ENCODE data around the gene DNAAF9.

The DNAAF9 gene

DNA sequence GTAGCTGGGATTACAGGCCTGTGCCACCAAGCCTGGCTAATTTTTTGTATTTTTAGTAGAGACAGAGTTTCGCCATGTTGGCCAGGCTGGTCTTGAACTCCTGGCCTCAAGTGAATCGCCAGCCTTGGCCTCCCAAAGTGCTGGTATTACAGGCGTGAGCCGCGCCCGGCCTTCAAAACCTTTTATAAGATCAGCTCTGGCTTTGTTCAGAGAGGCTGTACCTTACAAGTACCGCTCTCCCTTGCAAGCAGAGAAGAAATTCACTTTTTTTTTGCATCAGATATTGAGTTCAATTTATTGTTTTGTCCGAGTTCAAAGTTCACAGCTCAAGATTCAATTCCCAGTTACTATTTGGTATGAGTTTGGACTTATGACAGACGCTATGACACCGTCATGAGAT is 1.9 kb upstream of the DNAAF9 start:
- DNase-seq: no peak

DNA sequence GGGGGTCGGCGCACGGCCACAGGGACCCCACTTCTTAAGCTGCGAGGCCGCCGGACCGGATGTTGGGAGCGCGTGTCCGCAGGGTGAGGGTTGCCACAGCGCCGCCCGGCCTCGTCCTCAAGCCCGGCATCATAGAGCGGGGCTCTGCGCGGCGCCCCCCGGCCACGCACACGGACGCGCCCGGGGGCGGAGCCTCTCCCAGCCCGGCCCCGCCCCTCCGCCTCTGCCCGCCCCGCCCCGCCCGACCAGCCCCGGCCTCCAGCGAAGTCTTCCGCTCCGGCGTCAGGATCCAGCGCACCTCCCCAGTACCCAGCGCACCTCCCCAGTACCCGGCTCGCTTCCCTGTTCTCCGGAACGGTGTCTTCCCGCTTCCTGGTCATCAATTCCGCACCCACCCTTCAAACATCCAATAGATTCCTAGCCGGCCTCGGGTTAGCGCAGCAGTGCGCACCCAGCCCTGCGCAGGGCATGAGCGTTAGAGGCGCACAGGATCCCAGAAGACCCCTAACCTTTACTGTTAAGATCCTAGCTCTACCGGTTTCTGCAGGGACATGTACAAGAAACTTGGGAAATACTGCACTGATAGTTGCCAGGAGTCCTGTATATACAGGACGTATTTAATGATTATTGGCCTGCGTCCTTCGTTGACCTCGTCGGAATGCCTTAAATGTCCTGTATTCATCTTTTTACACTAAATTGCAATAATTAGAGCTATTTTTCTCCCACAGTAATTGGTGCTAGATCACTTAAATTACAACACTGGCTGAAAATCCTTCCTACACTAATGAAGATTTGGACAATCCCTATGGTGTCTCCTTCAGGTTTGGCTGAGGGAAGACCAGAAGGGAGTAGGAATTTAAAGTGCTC is 535 bp upstream of the DNAAF9 start:
- DNase-seq: peak; percentile 61 to 76

DNA sequence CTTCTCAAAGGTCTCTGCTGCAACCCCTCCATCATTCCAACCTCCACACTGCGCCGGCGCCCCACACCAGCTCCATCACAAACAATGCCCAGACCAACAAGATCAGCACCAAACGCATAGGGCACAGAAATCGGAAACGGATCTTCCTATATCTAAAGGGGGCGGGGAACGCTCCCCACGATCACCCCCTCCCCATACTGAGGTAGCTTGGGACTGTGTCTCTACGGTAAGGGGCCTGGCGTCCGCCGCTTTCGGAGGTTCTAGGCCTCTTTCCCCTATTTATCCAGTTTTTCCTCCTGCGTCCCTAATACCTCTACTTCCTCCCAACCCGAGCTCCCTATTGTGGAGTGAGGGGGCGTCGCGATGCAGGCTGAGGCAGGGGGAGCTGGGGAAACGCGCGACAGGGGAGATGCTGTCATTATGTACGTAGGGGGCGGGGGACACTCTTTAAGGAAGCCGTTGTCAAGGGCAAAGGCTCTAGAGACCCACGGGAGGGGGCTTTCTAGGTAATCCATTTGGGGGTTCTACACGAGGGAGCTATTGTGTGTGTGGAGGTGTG is 909 bp downstream of the DNAAF9 start:
- no peak for DNase-seq

DNA sequence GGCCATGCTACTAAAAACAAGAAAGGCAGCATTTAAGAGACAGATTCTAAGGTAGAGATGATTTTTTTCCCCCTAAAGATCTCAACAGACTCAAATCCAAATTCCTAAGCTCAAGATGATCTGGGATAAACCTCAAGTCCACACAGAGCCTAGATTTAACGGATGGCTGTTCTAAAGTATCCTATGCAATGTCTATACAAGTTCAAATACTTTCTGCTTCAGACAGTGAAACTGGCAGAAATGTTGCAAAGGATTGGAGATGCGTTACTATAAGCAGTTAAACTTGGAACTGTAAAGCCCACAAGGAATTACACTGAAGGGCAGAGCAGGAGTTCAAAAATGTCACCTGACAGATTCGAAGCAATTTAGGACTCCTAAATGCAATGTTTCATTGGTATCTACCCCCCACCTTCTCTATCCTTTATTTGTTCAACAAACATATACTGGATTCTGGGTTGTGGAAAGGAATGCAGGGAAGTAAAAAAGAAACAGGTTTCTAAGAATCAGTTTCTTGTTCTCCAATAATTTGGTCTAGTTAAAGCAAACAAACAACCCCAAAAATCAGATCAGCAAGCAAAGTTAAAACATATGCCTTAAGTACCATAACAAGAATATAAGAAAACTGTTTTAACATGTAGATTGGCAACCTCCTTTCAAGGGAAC is 1.6 kb downstream of the DNAAF9 start:
- DNase-seq: no peak

DNA sequence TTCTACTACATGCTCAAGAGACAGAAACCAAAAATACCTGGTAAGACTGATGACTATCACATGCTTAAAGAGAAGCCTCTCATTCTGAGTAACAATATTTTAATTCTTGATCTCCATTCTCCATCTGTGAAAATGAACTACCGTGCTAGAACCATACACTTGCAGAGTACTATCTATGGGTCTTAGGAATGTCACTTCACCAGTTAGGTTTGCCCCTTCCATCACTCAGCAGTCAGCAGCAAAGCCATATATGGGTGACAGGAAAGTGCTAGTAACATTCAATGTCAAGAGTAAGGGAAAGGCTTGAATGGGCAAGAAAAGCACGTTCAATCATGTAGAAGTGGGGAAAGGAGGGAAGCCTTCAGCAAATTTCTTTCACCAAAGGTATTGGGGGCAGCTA is 2.3 kb downstream of the DNAAF9 start:
- DNase-seq: no peak

DNA sequence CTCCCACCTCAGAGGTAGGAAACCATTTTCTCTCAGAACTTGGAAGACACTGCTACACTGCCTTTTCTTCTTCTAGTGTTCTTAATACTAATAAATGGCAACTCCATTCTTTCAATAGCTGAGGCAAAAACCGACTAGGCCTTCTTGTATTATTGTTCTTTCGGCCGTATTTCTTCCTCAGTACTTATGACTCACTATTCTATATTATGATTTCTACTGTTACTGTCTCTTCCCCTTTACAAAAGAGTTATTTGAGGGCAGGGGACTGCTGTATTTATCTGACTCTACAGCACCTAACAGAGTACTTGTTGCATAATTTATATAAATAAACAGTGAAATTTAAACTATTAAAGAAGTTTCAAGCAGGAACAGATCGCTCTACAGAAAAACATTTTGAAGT is 3.1 kb downstream of the DNAAF9 start:
- DNase-seq: no peak

DNA sequence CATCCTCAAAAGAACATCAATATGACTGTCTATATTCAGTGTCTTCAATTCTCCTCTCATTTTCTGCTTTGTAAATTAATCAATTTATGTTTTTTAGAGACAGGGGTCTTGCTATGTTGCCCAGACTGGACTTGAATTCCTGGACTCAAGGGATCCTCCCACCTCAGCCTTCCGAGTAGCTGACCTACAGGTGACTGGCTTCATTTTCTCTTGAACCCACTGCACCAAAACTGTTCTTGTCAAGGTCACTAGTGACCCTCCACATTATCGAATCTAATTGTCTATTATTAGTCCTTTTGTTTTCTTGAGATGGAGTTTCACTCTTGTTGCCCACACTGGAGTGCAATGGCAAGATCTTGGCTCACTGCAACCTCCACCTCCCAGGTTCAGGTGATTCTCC is 3.7 kb downstream of the DNAAF9 start:
- DNase-seq: no peak

DNA sequence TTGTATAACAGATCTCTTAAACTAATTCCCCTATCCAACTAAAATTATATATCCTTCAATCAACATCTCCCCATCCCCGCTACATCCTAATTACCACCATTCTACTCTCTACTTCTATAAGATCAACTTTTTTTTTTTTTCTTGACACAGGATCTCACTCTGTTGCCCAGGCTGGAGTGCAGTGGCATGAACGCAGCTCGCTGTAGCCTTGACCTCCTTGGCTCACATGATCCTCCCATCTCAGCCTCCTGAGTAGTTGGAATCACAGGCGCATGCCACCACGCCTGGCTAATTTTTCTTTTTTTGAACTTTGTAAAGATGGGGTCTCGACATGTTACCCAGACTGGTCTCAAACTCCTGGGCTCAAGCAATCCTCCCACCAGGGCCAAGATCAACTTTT is 5.0 kb downstream of the DNAAF9 start:
- no peak for DNase-seq

DNA sequence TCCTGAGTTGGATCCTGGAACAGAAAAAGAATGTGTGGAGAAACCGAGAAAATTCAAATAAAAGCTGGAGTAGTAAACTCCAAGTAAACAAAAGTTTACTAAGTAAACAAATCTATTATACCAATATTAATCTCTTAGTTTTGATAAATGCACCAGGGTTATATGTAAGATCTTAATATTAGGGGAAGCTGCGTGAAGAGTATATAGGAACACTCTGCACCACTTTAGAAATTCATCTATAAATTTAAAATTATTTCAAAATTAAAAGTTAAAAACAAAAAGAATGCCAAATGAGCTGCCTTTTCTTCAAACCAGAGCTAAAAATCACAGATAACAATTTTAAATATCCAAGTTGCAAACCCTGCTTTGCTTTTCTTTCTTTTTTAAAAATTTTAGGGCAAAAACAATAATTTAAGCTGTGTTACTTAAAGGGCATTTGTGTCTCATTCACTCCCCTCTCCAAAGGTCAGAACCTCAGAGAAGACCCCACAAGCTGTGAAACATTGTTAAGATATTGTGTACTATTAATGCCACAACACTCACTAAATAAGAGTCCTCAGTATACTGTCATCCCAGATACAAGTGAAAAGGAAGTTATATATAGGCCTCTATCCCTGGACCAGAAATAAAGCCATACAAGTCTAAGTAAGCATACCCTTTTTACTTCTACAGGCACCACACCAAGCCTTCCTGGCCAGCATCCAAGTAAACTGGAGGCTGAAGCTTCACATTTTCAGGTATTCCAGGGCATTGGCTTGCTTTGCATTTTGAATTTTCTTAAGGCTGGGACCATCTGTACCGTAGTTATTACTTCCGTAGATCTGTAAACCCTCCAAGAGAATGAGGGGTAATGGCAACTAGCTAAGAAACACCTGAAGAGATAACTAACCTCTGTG is 7.0 kb downstream of the DNAAF9 start:
- DNase-seq: no peak

DNA sequence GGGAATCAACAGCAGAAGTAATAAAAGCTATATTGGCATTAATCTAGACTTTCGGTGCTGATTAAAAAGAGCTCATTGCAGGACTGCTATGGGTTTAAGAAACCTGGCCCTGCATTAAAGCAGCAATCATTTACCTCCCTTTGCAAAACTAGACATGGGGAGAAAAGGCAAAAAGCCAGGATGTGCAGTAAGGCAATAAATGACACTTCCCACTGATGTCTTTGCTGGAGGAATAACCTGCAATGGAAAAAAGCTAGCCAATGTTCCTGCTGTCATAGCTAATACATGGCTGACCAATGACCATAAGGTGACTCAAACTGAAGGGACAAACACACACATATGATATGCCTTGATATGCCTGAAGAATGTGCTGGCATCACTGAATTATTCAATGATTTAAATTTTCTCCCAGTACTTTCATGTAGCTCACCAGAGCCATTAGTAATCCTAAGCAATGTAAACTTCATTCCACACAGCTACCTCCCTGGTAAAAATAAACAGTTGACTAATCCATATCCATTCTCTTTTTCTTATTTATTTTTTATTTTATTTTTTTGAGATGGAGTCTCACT is 8.7 kb downstream of the DNAAF9 start:
- DNase-seq: no peak

DNA sequence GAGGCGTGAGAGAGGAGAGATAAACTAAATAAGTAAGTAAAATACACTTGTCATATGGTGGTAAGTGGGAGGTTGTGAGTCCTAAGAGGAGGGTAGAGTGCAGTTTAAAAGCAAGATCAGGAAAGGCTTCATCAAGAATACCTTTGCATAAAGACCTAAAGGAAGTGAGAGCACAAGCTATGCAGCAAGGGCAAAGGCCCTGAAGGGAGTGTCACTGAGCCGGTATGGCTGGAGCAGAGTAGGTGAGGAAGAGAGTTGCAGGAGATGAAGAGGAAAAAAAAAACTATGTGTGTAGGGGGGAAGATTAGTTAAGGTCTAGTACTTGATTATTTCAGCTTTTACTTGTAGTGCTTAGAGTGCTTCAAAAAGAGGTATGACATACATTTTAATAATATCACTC is 11.0 kb downstream of the DNAAF9 start:
- DNase-seq: no peak

DNA sequence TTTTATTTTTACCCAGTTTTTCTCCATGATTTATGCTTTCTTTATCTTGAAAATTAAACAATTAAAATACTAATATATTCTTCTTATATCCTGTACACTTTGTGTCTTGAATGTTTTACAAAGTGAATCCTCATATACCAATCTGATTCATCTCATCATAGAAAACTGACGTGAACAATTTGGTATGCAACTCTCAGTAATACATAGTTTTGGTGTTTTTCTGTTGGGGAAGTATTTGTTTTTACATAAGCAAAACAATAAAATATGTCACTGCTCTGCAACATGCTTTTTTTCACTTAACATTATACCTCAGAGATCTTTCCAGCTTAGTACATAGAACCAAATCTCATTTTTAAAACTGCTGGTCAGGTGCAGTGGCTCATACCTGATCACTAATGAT is 14.7 kb downstream of the DNAAF9 start:
- DNase-seq: no peak

DNA sequence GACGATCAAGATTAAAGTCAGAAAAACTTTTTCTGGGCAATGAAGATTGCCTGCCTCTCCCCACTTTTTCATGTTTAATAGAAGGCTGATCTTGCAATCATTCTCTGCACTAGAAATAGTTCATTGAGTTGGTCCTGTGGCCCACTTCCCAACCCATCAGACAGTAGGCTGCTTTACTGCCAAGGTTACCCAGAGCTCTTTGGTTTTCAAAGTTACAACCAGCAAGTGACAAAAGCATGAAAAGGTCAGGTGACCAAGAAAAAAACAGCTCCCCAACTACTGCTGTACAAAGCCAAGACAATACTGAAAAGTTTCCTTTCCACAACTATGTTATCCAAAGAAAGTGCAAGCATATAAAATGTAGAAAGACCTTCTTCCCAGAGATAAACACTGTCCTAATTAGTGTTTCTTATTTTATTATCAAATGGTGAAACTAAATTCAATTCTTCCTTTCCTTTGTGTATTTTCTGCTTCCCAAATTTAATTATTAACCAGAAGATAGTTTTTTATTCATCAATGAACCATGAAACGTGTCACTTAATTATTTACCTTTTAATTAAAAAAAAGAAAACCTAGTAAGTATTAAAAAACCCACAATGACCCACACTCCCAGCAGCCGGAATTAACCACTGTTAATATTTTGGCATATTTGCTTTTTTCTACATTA is 16.6 kb downstream of the DNAAF9 start:
- DNase-seq: no peak

DNA sequence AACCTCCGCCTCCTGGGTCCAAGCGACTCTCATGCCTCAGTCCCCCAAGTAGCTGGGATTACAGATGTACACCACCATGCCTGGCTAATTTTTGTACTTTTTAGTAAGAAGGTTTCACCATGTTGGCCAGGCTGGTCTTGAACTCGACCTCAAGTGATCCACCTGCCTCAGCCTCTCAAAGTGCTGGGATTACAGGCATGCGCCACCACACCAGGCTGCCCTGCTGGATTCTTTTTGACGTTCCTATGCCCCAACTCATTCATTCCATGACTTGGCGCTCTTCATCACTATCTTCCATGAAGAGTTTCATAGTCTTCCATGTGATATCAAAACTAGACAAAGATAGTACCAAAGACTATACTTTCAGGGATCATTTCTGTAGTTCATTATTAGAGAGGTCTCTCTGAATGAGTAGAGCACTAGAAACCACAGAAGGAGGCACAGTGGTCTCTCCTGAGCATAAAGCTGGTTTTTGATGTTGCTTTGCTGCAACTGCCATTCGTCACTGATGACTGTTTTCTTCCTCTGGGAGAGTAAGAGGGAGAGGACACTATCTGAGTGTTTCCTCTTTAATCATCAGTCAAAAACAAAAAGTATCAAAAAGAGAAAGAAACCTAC is 23.5 kb downstream of the DNAAF9 start:
- DNase-seq: no peak

DNA sequence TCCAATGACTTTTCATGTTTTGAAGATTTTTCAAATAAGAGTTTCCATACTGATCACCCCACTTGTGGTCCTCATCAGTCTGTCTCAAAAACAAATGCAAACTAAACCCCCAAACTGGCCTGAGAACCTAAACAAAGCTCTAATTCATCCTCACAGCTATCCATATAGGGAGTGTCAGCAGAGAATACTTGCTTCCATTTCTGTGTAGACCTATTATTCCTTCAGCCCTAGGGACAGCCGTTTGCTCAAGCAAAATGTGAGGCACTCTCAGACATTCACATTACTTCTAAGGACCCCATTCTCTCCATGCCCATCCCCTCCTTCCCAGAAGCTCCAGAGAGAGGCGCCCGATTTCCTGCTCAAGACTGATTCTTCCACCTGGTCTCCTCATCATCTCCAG is 24.6 kb downstream of the DNAAF9 start:
- DNase-seq: no peak

DNA sequence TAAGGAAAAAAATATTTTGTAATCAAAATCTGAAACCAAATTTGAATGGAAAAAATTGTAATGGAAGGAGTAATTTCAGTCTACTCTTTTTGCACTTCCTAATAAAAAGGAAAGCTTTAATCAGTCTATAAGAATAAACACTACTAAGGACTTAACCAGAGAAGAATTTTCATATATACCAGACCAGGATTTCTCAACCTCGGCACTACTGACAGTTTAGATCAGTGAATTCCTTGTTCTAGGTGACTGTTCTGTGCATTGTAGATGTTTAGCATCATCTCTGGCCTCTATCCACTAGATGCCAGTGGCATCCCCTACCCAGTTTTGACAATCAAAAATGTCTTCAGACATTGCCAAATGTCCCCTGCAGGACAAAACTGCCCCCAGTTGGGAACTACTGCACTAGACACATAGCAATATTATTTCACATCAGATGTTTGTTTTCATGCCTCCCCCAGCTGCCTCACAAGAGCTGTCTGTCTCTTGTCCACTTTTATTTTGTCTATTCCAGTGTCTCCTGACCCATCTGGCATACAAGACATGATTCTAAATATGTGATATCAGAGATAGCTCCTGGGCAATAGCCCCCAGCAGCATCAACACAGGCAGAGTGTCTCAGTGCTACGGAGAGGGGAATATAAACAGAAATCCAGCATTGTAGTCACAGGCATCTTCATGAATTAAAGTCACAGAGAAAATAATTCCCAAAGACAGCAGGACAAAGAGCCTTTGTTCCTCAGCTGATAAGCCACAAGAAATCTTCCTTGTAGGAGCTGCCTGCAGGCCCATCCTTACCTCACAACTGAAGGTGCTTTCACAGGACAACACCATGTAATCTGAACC is 27.0 kb downstream of the DNAAF9 start:
- DNase-seq: no peak

DNA sequence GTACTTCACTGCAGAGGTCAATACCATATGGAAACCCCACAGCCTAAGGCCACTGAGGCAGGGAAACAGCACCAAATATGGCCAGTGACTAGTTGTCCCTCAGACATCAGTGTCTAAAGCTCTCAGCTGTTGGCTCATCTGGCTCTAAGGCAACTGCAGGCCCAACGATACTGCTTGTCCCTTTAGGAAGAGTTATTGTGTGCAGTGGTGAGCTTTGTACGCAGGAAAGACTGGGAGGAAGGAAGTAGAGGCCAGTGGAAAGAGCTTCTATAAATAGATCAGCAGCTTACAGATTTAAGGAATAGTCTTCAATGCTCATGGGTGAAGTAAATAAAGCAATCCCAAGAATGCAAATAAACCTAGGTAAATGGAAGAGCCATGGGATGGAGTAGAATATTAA is 29.3 kb downstream of the DNAAF9 start:
- DNase-seq: no peak

DNA sequence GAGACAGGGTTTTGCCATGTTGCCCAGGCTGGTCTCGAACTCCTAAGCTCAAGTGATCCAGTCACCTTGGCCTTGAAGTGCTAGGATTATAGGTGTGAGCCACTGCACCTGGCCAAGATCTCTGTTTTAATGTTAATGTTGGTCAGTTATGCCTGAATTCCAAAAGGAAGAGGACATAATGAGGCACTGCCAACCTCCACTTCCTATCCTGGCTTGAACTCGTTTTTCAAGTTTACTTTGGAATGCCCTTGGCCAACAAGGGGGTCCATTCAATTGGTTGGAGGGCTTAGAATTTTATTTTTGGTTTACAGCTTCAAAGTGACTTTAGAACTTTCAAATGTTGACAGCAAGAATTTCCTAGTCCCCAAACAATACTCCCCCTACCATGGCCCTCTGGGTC is 29.8 kb downstream of the DNAAF9 start:
- DNase-seq: no peak

DNA sequence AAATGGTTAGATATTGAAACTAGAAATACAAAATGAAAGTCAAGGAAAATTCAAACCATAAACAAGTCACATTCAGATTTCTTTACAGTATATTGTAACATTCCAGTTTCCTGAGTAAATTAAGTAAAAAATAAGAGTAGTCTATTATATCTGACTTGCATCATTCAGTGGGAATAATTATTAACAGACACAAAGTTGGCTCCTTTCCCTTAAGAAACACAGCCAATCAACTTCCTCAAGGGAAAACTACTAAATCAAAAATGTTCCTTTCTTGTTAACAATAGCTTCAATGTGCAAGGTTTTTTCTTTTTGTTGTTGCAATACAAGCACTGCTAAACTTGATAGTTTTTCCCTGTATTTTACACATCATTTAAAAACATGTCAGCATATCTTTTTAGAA is 33.2 kb downstream of the DNAAF9 start:
- no peak for DNase-seq

DNA sequence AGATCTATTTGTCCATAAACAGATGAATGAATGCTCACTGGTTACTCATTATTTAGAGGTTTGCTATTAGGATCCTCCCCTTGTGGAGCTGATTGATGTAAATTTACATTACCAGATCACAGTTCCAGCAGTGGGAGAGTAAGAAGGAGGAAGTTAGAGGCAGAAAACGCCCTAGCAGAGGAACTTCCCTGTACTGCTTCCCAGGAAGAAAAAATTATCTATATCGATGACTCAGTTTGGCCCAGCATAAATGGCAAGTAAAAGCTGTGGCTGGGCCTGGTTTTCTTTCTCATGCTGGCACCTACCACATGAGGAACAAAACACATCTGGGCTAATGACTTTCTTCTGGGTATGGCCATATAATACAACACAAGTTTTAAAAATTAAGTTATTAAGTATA is 35.7 kb downstream of the DNAAF9 start:
- DNase-seq: no peak

DNA sequence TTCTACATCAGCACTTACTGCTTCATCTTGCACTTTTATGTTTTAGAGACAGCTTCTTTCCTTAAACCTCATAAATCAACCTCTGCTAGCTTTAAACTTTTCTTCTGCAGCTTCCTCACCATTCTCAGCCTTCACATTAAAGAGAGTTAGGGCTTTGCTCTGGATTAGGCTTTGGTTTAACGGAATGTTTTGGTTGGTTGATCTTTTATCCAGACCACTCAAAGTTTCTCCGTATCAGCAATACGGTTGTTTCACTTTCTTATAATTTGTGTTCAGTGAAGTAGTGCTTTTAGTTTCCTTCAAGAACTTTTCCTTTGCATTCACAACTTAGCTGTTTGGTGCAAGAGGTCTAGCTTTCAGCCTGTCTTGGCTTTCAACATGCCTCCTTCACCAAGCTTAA is 40.4 kb downstream of the DNAAF9 start:
- DNase-seq: no peak

All from NCI-H2081 (cell line).